Endometrial microvascular endothelial cells (primary cell): ENCODE measurements around the gene CXXC1. TPM values are rescaled to one million over a fixed set of nuclear protein-coding genes. Genes with fewer than 3 reads are reported as not detected.
"Not testable (repeated sequence)": the region's sequence is repeated elsewhere in the genome, so short reads cannot be mapped to it uniquely, and the experiment has no call there.

Source experiments
- in situ Hi-C: cut with HindIII; loops from 2 replicates; pipeline ENCODE4 v1.10.0; 2017; ENCODE audit warnings: low sequenced_read_pairs, low pct_unique_long_range_greater_than_20kb; ENCODE audit errors: inconsistent ontology term
- total RNA-seq: library from RNA; depleted of rRNA; stranded (reverse); fragments of >200 nt; gene quantifications from one replicate; pipeline ENCODE4 v1.2.3, GENCODE V29; 2015; ENCODE audit errors: inconsistent ontology term

CXXC1 gene
- total RNA-seq, 1 donor from 2014 or later, result 54.5 TPM

- in situ Hi-C loops, result no loop called here
Measured at GRCh38 chr18:50299626-50300388, 12.3 kb upstream of the CXXC1 start.

GRCh38 chr18:50298443-50299284 lies 11.2 kb upstream of the CXXC1 start:
- in situ Hi-C loops, result no loop called here

- in situ Hi-C loops, result no loop called here
Measured at GRCh38 chr18:50297621-50298442, 10.3 kb upstream of the CXXC1 start.

GRCh38 chr18:50293039-50293438 lies 5.5 kb upstream of the CXXC1 start:
- in situ Hi-C loops, result no loop called here

- in situ Hi-C loops, result no loop called here
Measured at GRCh38 chr18:50289108-50289443, 1.6 kb upstream of the CXXC1 start.

- in situ Hi-C loops, result not testable (repeated sequence)
Measured at GRCh38 chr18:50288348-50289107, 1.0 kb upstream of the CXXC1 start.

GRCh38 chr18:50287028-50287440 lies 458 bp downstream of the CXXC1 start:
- in situ Hi-C loops, result no loop called here

GRCh38 chr18:50286391-50287027 lies 983 bp downstream of the CXXC1 start:
- in situ Hi-C loops, result no loop called here

- in situ Hi-C loops, result no loop called here
Measured at GRCh38 chr18:50285631-50286321, 1.7 kb downstream of the CXXC1 start.

- in situ Hi-C loops, result no loop called here
Measured at GRCh38 chr18:50285071-50285470, 2.4 kb downstream of the CXXC1 start.

GRCh38 chr18:50284255-50284885 lies 3.1 kb downstream of the CXXC1 start:
- in situ Hi-C loops, result no loop called here

- in situ Hi-C loops, result no loop called here
Measured at GRCh38 chr18:50283469-50284209, 3.9 kb downstream of the CXXC1 start.

- in situ Hi-C loops, result no loop called here
Measured at GRCh38 chr18:50282521-50283335, 4.8 kb downstream of the CXXC1 start.

- in situ Hi-C loops, result no loop called here
Measured at GRCh38 chr18:50281972-50282520, 5.4 kb downstream of the CXXC1 start.

- in situ Hi-C loops, result no loop called here
Measured at GRCh38 chr18:50281295-50281971, 6.1 kb downstream of the CXXC1 start, which contains the start of gene MBD1. MBD1 (minus strand) TSS chr18:50281523; CDS start chr18:50279992, 1,531 bp downstream.
